ENCODE data around the gene SUCLG2. TPM values are rescaled to one million over a fixed set of nuclear protein-coding genes. Genes with fewer than 3 reads are reported as not detected.

SUCLG2 gene
- total and polyA plus RNA-seq, 2 donors, result 58.9 to 72.8 TPM

- WGBS, result 99% methylated on average over 1 of the region's 1 CpG
- Histone ChIP-seq H3K36me3 (ENCODE audit: insufficient read depth) (no peaks in the 10 kb centered on the region), H3K4me1 (ENCODE audit: insufficient read depth) (no peaks in the 10 kb centered on the region), H3K27ac (ENCODE audit: low read depth) (no peak overlapping the region), H3K4me3 (ENCODE audit: low read depth, low read length) (no peak overlapping the region)
- DNase-seq (ENCODE audit: extremely low spot score), result no peak
These were observed 166.8 kb downstream of the SUCLG2 start for GRCh38 chr3:67487564-67488114.

- 81% methylated on average over 1 of the region's 1 CpG for WGBS
- Histone ChIP-seq H3K27ac (ENCODE audit: low read depth) (no peak overlapping the region), H3K4me3 (ENCODE audit: low read depth, low read length) (no peak overlapping the region), H3K4me1 (ENCODE audit: insufficient read depth) (no peaks in the 10 kb centered on the region), H3K36me3 (ENCODE audit: insufficient read depth) (no peaks in the 10 kb centered on the region)
- DNase-seq (ENCODE audit: extremely low spot score), result no peak
These were observed 167.5 kb downstream of the SUCLG2 start for GRCh38 chr3:67486883-67487282.

- Histone ChIP-seq H3K4me1 (ENCODE audit: insufficient read depth) (no peaks in the 10 kb centered on the region), H3K27ac (ENCODE audit: low read depth) (no peak overlapping the region), H3K4me3 (ENCODE audit: low read depth, low read length) (no peak overlapping the region), H3K36me3 (ENCODE audit: insufficient read depth) (no peaks in the 10 kb centered on the region)
- no peak for DNase-seq (ENCODE audit: extremely low spot score)
- WGBS, result 85% methylated on average over 3 of the region's 3 CpGs
These were observed 170.3 kb downstream of the SUCLG2 start for GRCh38 chr3:67484085-67484484.

- Histone ChIP-seq H3K4me1 (ENCODE audit: insufficient read depth) (no peaks in the 10 kb centered on the region), H3K27ac (ENCODE audit: low read depth) (no peak overlapping the region), H3K4me3 (ENCODE audit: low read depth, low read length) (no peak overlapping the region), H3K36me3 (ENCODE audit: insufficient read depth) (no peaks in the 10 kb centered on the region)
- no peak for DNase-seq (ENCODE audit: extremely low spot score)
- 72% methylated on average over 4 of the region's 4 CpGs for WGBS
These were observed 173.3 kb downstream of the SUCLG2 start for GRCh38 chr3:67481126-67481525.

- WGBS, result 98% methylated on average over 7 of the region's 7 CpGs
- DNase-seq (ENCODE audit: extremely low spot score), result no peak
- no peaks in the 10 kb centered on the region for H3K4me1 ChIP-seq (ENCODE audit: insufficient read depth)
These were observed 176.0 kb downstream of the SUCLG2 start for GRCh38 chr3:67478423-67478822.

GRCh38 chr3:67474311-67474710, 180.1 kb downstream of the SUCLG2 start:
- DNase-seq (ENCODE audit: extremely low spot score), result no peak
- Histone ChIP-seq H3K4me3 (ENCODE audit: low read depth, low read length) (no peak overlapping the region), H3K36me3 (ENCODE audit: insufficient read depth) (no peaks in the 10 kb centered on the region), H3K27ac (ENCODE audit: low read depth) (no peak overlapping the region), H3K4me1 (ENCODE audit: insufficient read depth) (no peaks in the 10 kb centered on the region)
- WGBS, result 99% methylated on average over 4 of the region's 4 CpGs

More at GRCh38 chr3:67478423-67478822, 176.0 kb downstream of the SUCLG2 start:
- H3K36me3 ChIP-seq (ENCODE audit: insufficient read depth), result no peaks in the 10 kb centered on the region
- no peak overlapping the region for H3K27ac ChIP-seq (ENCODE audit: low read depth)
- H3K4me3 ChIP-seq (ENCODE audit: low read depth, low read length), result no peak overlapping the region

GRCh38 chr3:67472674-67473201, 181.7 kb downstream of the SUCLG2 start:
- WGBS, result 95% methylated on average over 2 of the region's 2 CpGs
- no peak for DNase-seq (ENCODE audit: extremely low spot score)
- Histone ChIP-seq H3K36me3 (ENCODE audit: insufficient read depth) (peaks cover 2% of the 10 kb centered on the region), H3K4me1 (ENCODE audit: insufficient read depth) (no peaks in the 10 kb centered on the region), H3K4me3 (ENCODE audit: low read depth, low read length) (no peak overlapping the region), H3K27ac (ENCODE audit: low read depth) (no peak overlapping the region)

- peaks cover 2% of the 10 kb centered on the region for H3K36me3 ChIP-seq (ENCODE audit: insufficient read depth)
- 96% methylated on average over 1 of the region's 1 CpG for WGBS
- no peak overlapping the region for H3K27ac ChIP-seq (ENCODE audit: low read depth)
- H3K4me1 ChIP-seq (ENCODE audit: insufficient read depth), result no peaks in the 10 kb centered on the region
- no peak for DNase-seq (ENCODE audit: extremely low spot score)
- H3K4me3 ChIP-seq (ENCODE audit: low read depth, low read length), result no peak overlapping the region
These were observed 184.2 kb downstream of the SUCLG2 start for GRCh38 chr3:67470207-67470606.

GRCh38 chr3:67468511-67468910, 185.9 kb downstream of the SUCLG2 start:
- Histone ChIP-seq H3K4me3 (ENCODE audit: low read depth, low read length) (no peak overlapping the region), H3K4me1 (ENCODE audit: insufficient read depth) (no peaks in the 10 kb centered on the region), H3K27ac (ENCODE audit: low read depth) (no peak overlapping the region), H3K36me3 (ENCODE audit: insufficient read depth) (peaks cover 2% of the 10 kb centered on the region)
- 96% methylated on average over 4 of the region's 4 CpGs for WGBS
- DNase-seq (ENCODE audit: extremely low spot score), result no peak

GRCh38 chr3:67463656-67464055, 190.8 kb downstream of the SUCLG2 start:
- 73% methylated on average over 2 of the region's 2 CpGs for WGBS
- DNase-seq (ENCODE audit: extremely low spot score), result no peak
- no peaks in the 10 kb centered on the region for H3K4me1 ChIP-seq (ENCODE audit: insufficient read depth)
- no peak overlapping the region for H3K27ac ChIP-seq (ENCODE audit: low read depth)
- no peak overlapping the region for H3K4me3 ChIP-seq (ENCODE audit: low read depth, low read length)
- peaks cover 2% of the 10 kb centered on the region for H3K36me3 ChIP-seq (ENCODE audit: insufficient read depth)

- no peak for DNase-seq (ENCODE audit: extremely low spot score)
- WGBS, result 86% methylated on average over 5 of the region's 5 CpGs
- Histone ChIP-seq H3K4me1 (ENCODE audit: insufficient read depth) (no peaks in the 10 kb centered on the region), H3K4me3 (ENCODE audit: low read depth, low read length) (no peak overlapping the region), H3K36me3 (ENCODE audit: insufficient read depth) (no peaks in the 10 kb centered on the region), H3K27ac (ENCODE audit: low read depth) (no peak overlapping the region)
These were observed 192.2 kb downstream of the SUCLG2 start for GRCh38 chr3:67462187-67462586.

GRCh38 chr3:67461667-67462142, 192.7 kb downstream of the SUCLG2 start:
- 72% methylated on average over 3 of the region's 3 CpGs for WGBS
- Histone ChIP-seq H3K4me3 (ENCODE audit: low read depth, low read length) (no peak overlapping the region), H3K27ac (ENCODE audit: low read depth) (no peak overlapping the region), H3K4me1 (ENCODE audit: insufficient read depth) (no peaks in the 10 kb centered on the region), H3K36me3 (ENCODE audit: insufficient read depth) (no peaks in the 10 kb centered on the region)
- no peak for DNase-seq (ENCODE audit: extremely low spot score)

- no peaks in the 10 kb centered on the region for H3K36me3 ChIP-seq (ENCODE audit: insufficient read depth)
- no peak for DNase-seq (ENCODE audit: extremely low spot score)
- H3K4me1 ChIP-seq (ENCODE audit: insufficient read depth), result no peaks in the 10 kb centered on the region
- 70% methylated on average over 8 of the region's 8 CpGs for WGBS
- H3K4me3 ChIP-seq (ENCODE audit: low read depth, low read length), result no peak overlapping the region
- H3K27ac ChIP-seq (ENCODE audit: low read depth), result no peak overlapping the region
These were observed 193.4 kb downstream of the SUCLG2 start for GRCh38 chr3:67460841-67461510.

- Histone ChIP-seq H3K4me1 (ENCODE audit: insufficient read depth) (no peaks in the 10 kb centered on the region), H3K4me3 (ENCODE audit: low read depth, low read length) (no peak overlapping the region), H3K36me3 (ENCODE audit: insufficient read depth) (no peaks in the 10 kb centered on the region), H3K27ac (ENCODE audit: low read depth) (no peak overlapping the region)
- WGBS, result 79% methylated on average over 2 of the region's 2 CpGs
- DNase-seq (ENCODE audit: extremely low spot score), result no peak
These were observed 194.6 kb downstream of the SUCLG2 start for GRCh38 chr3:67459796-67460195.

All from urinary bladder (tissue), 4 donors.